Testis (tissue), 2 donors: ENCODE measurements around the gene RETN.
"Not testable (repeated sequence)": the region's sequence is repeated elsewhere in the genome, so short reads cannot be mapped to it uniquely, and the experiment has no call there.

Experiments
- CTCF ChIP-seq, 3 experiments: fragments of 450-650 bp in 2 of 3; fragments of 200-600 bp in 1 of 3; sonication (generic) in 1 of 3; IDR thresholded peaks; one replicate each; pipeline ENCODE4 v1.5.1; 2016 to 2019; ENCODE audit warnings: antibody characterized with exemption in 3 of 3, mild to moderate bottlenecking in 2 of 3, moderate library complexity in 1 of 3
- POLR2A ChIP-seq: fragments of 450-650 bp; IDR thresholded peaks from one replicate; pipeline ENCODE4 v1.6.1; 2017; ENCODE audit warnings: antibody characterized with exemption, mild to moderate bottlenecking, moderate library complexity

DNA sequence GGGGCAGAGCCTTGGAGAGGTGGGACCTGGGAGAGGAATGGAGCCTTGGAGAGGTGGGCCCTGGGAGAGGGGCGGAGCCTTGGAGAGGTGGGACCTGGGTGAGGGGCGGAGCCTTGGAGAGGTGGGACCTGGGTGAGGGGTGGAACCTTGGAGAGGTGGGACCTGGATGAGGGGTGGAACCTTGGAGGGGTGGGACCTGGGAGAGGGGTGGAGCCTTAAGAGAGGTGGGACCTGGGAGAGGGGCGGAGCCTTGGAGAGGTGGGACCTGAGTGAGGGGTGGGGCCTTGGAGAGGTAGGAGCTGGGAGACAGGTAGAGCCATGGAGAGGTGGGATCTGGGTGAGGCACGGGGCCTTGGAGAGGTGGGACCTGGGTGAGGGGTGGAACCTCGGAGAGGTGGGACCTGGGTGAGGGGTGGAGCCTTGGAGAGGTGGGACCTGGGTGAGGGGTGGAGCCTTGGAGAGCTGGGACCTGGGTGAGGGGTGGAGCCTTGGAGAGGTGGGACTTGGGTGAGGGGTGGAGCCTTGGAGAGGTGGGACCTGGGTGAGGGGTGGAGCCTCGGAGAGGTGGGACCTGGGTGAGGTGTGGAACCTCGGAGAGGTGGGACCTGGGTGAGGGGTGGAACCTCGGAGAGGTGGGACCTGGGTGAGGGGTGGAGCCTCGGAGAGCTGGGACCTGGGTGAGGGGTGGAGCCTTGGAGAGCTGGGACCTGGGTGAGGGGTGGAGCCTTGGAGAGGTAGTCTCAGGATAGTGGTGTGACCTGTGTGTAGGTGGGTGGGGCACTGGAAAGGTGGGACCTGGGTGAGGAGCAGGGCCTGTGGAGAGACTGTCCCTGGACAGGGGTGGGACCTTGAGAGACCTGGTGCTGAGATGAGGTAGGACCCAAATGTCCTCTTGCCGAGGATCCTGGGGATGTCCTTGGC is 25.0 kb upstream of the RETN start:
- not testable (repeated sequence) for TF ChIP-seq CTCF (IDR thresholded peaks at IDR 0.05); POLR2A
